Upper lobe of right lung (tissue), 1 donor: ENCODE measurements around the gene TACC2. TPM values are rescaled to one million over a fixed set of nuclear protein-coding genes. Genes with fewer than 3 reads are reported as not detected.

Source experiments
- ATAC-seq: fragments of 200-7000 bp; cut with Tn5 transposase; one replicate; pipeline ENCODE4 v1.9.1; 2020; ENCODE audit warnings: mild to moderate bottlenecking, moderate library complexity
- DNase-seq: peaks from one replicate; pipeline ENCODE4 v3.0.0-alpha.2; 2020
- H3K27ac ChIP-seq: fragments of 200-600 bp; one replicate; pipeline ENCODE4 v1.8.0; 2022
- H3K27me3 ChIP-seq: fragments of 200-600 bp; one replicate; pipeline ENCODE4 v1.8.0; 2022; ENCODE audit warnings: mild to moderate bottlenecking
- H3K36me3 ChIP-seq: fragments of 200-600 bp; one replicate; pipeline ENCODE4 v1.8.0; 2022
- H3K4me1 ChIP-seq: fragments of 200-600 bp; one replicate; pipeline ENCODE4 v1.8.0; 2022
- H3K4me3 ChIP-seq: fragments of 200-600 bp; one replicate; pipeline ENCODE4 v1.8.0; 2022; ENCODE audit warnings: mild to moderate bottlenecking
- H3K9me3 ChIP-seq: fragments of 200-600 bp; one replicate; pipeline ENCODE4 v1.8.0; 2022
- intact Hi-C: fragments of 100-400 bp; cut with DNase I; formaldehyde crosslinking; loops from one replicate; pipeline ENCODE4 v1.11.0; 2022
- long read RNA-seq: library from polyadenylated mRNA; unstranded; transcript quantifications from one replicate; pipeline ENCODE4 v2.0.0, GENCODE V29; 2021
- total RNA-seq: library from RNA; stranded (reverse); fragmentation: NEBNext Ultra II Directional; extraction: Animal tissue kit (Norgen Biotek cat#: 25700); gene quantifications from one replicate; pipeline ENCODE4 v1.2.1, GENCODE V29; 2021
- TF ChIP-seq, protein P1 (sequence below): fragments of 200-600 bp; IDR thresholded peaks from one replicate; pipeline ENCODE4 v1.8.0; 2022; ENCODE audit warnings: antibody characterized with exemption
- donor health status: DM: no; HTN: yes; CAD: no; lungs with severe emphysema.

The TACC2 gene, protein sequence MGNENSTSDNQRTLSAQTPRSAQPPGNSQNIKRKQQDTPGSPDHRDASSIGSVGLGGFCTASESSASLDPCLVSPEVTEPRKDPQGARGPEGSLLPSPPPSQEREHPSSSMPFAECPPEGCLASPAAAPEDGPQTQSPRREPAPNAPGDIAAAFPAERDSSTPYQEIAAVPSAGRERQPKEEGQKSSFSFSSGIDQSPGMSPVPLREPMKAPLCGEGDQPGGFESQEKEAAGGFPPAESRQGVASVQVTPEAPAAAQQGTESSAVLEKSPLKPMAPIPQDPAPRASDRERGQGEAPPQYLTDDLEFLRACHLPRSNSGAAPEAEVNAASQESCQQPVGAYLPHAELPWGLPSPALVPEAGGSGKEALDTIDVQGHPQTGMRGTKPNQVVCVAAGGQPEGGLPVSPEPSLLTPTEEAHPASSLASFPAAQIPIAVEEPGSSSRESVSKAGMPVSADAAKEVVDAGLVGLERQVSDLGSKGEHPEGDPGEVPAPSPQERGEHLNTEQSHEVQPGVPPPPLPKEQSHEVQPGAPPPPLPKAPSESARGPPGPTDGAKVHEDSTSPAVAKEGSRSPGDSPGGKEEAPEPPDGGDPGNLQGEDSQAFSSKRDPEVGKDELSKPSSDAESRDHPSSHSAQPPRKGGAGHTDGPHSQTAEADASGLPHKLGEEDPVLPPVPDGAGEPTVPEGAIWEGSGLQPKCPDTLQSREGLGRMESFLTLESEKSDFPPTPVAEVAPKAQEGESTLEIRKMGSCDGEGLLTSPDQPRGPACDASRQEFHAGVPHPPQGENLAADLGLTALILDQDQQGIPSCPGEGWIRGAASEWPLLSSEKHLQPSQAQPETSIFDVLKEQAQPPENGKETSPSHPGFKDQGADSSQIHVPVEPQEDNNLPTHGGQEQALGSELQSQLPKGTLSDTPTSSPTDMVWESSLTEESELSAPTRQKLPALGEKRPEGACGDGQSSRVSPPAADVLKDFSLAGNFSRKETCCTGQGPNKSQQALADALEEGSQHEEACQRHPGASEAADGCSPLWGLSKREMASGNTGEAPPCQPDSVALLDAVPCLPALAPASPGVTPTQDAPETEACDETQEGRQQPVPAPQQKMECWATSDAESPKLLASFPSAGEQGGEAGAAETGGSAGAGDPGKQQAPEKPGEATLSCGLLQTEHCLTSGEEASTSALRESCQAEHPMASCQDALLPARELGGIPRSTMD (N-terminal part only)
- 236 TPM for total RNA-seq
- long read RNA-seq, transcript TACC2-213 (4 exons, 3,109 nt) = minor isoform, 6 of 176 reads
- long read RNA-seq, transcript TACC2-205 (13 exons, 3,281 nt) = major isoform, 29 of 176 reads
- long read RNA-seq, partial matches to known transcripts = 43 of 176 reads
- long read RNA-seq, other reads (novel, unspliced or antisense) = 98 of 176 reads

DNA sequence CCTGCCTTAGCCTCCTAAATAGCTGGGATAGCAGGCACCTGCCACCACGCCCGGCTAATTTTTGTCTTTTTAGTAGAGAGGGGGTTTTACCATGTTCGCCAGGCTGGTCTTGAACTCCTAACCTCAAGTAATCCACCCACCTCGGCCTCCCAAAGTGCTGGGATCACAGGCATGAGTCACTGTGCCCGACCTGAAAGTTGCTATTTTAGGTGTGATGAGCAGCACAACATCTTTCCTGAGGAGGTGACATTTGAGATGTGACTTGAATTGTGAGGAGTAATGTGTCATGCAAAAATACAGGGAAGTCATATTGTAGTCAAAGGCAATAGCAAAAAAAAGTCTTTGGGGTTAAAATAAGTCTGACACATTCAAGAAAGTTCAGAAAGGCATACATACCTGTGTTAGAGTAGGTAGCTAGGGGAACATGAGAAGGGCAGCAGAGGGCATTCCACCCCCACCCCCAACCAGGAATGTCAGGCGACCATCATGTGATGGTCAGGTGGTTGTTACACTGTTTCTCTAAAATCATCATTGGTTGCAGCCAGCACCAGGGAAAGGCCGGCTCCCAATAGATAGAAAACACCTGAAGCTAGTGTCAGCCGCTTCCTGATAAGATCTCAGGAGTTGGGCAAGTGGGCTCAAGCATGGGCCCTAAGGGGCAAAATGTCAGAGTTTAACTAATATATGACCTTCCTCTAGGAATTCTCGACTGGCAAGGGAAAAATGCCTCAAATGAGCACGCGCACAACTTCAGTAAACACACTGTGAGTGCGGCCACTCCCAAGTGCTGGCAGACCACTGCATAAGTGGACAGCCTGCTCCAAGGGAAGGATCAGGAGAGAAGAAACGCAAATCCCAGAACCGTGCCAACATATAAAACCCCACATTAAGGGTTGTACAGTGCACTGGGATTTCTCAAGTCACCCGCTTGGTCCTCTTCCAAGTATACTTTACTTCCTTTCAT lies at the start of gene TACC2:
TSS of gene TACC2 (plus strand) at position 803 of the 964 bp plus-strand sequence. CDS start 32,819 bp downstream, outside the sequence.
- intact Hi-C loops = no loop called here
- ATAC-seq = peak; percentile 78
- Histone ChIP-seq H3K27me3 (no peaks in the 10 kb centered on the region), H3K4me1 (peaks cover 7% of the 10 kb centered on the region), H3K36me3 (no peaks in the 10 kb centered on the region), H3K9me3 (no peaks in the 10 kb centered on the region), H3K27ac (peak within 1 kb of the TSS; percentile 58), H3K4me3 (peak within 1 kb of the TSS; percentile 28)
- TF ChIP-seq, protein P1, sequence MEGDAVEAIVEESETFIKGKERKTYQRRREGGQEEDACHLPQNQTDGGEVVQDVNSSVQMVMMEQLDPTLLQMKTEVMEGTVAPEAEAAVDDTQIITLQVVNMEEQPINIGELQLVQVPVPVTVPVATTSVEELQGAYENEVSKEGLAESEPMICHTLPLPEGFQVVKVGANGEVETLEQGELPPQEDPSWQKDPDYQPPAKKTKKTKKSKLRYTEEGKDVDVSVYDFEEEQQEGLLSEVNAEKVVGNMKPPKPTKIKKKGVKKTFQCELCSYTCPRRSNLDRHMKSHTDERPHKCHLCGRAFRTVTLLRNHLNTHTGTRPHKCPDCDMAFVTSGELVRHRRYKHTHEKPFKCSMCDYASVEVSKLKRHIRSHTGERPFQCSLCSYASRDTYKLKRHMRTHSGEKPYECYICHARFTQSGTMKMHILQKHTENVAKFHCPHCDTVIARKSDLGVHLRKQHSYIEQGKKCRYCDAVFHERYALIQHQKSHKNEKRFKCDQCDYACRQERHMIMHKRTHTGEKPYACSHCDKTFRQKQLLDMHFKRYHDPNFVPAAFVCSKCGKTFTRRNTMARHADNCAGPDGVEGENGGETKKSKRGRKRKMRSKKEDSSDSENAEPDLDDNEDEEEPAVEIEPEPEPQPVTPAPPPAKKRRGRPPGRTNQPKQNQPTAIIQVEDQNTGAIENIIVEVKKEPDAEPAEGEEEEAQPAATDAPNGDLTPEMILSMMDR = no peak
- peak; percentile 72 for DNase-seq

DNA sequence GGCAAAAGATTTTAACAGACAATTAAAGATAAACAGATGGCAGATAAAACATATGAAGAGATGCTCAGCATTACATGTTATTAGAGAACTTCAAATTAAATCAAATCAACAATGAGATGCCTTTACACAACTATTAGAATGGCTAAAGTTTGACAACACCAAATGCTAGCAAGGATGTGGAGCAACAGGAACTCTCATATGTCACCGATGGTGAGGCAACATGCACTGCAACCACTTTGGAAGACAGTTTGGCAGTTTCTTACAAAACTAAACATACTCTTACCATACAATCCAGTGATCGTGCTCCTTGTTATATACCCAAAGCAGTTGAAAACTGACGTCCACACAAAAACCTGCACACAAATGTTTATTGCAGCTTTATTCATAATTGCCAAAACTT lies 47.4 kb upstream of the TACC2 start:
- Histone ChIP-seq H3K36me3 (no peaks in the 10 kb centered on the region), H3K27ac (no peak overlapping the region), H3K4me1 (no peaks in the 10 kb centered on the region), H3K27me3 (no peaks in the 10 kb centered on the region), H3K4me3 (no peak overlapping the region), H3K9me3 (no peaks in the 10 kb centered on the region)
- TF ChIP-seq, protein P1 = no peak
- ATAC-seq = no peak
- no peak for DNase-seq
- intact Hi-C loops = no loop called here

DNA sequence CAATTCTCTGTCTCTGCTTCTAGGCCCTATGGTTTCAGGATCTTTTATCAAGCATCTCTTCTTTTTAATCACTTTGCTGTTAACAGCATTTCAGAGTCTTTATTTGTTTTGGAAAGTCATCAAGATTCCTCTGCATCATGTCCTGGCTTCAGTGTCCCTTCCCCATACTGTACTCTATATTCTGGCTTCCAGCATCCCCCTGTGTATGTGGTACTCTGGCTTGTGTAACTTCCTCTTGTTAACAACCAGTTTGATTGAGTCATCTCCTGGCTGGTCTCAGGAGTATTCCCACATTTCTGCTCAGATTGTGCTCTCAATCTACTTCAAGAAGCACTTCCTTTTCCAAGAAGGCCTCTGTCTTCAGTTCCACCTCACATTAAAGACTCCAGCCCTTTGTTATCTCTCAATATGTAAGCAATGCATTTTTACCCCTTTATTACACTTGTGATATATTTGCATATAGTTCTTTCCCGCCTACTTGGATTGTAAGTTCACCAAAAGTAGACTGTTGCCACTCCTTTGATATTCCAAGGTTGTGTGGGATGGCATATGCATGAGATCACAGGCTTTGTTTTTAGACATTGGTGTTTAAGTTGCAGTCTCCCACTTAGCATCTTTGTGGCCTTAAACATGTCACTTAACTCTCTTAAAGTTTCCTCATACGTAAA lies 46.1 kb upstream of the TACC2 start:
- Histone ChIP-seq H3K27me3 (no peaks in the 10 kb centered on the region), H3K9me3 (no peaks in the 10 kb centered on the region), H3K27ac (no peak overlapping the region), H3K4me1 (no peaks in the 10 kb centered on the region), H3K36me3 (no peaks in the 10 kb centered on the region), H3K4me3 (no peak overlapping the region)
- ATAC-seq (peak; percentile 86), DNase-seq (no peak)
- TF ChIP-seq, protein P1 = no peak
- intact Hi-C loops = no loop called here

DNA sequence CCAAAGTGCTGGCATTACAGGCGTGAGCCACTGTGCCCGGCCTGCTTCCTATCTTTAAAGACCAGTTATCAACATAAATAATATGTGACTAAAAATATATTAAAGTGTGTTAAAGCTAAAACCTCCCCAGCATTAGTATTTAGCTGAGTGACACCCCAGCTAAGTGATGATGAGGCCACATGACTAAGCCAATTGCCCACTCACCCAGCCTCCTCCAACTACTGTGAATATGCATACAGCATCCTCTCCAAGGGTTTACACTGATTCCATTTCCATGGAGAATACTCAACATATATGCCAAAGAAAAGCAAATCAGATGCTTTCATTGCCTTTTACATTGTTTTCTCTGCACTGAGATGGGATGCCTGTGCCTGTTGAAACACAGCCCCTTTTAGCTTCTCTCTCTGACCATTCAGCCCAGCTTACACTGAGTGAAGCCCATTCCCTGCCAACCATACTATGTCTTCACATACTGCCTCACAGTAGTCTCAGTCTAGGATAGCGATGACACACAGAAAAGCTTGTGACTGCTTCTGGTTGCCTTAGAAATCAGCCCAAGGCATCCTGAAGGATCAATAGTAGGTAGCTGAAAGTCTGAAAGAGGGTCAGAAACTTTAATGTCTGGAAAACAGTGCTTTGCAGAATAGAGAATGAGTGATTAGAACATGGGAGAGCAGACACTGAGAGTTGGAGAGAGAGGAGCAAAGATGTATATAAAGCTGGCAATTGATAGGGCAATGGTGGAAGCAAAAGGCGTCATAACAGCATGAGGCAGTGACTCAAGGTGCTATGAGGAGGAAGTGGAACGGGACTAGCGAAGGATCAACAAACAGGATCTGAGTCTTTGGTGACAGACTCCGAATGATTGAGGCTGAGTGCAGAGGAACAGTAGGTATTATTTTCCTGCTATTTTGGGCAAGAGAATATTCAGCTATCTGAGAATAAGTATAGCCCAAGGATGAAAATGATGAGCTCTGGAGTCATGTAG lies 41.3 kb upstream of the TACC2 start:
- no peaks in the 10 kb centered on the region for H3K9me3 ChIP-seq
- H3K27ac ChIP-seq = no peak overlapping the region
- ATAC-seq (no peak), DNase-seq (no peak)
- intact Hi-C loops = no loop called here
- TF ChIP-seq, protein P1 = no peak
- H3K4me3 ChIP-seq = no peak overlapping the region
- H3K27me3 ChIP-seq = no peaks in the 10 kb centered on the region
- H3K4me1 ChIP-seq = no peaks in the 10 kb centered on the region
- no peaks in the 10 kb centered on the region for H3K36me3 ChIP-seq
